ENCODE measurements around the gene OR4D9.

OR4D9 gene

GRCh38 chr11:59556917-59557348 is 45.6 kb downstream of the OR4D9 start:
- no peaks in the 10 kb centered on the region for H3K9me3 Mint-ChIP-seq (ENCODE audit: low read depth)
- peak overlapping the region; percentile 93 for H3K27ac Mint-ChIP-seq
- no peaks in the 10 kb centered on the region for H3K36me3 Mint-ChIP-seq
- peaks cover 45% of the 10 kb centered on the region for H3K4me1 Mint-ChIP-seq (ENCODE audit: low read depth)
- no peaks in the 10 kb centered on the region for H3K27me3 Mint-ChIP-seq
- peak overlapping the region; percentile 85 for H3K4me3 Mint-ChIP-seq

DNA sequence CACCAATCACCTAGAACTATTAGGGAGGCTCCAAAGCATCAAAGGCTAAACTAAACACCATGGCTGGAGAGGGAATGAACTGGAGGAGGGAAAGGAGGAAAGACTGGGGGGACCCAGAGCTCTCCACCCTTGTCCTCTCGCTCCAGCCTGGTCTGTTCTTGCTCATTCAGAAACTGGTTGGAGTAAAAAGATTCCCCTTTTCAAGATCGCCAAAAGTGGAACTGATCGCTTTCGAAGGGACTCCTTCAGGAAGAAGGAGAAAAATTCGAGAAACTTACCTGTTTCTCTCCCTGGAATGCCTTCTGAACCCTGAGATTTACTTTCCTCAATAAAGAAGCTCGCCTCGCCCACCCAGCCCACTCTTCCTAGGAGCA is 46.9 kb downstream of the OR4D9 start:
- no peaks in the 10 kb centered on the region for H3K9me3 Mint-ChIP-seq (ENCODE audit: low read depth)
- no peak overlapping the region for H3K27ac Mint-ChIP-seq
- H3K36me3 Mint-ChIP-seq: no peaks in the 10 kb centered on the region
- no peaks in the 10 kb centered on the region for H3K27me3 Mint-ChIP-seq
- H3K4me3 Mint-ChIP-seq: peak overlapping the region; percentile 27
- H3K4me1 Mint-ChIP-seq (ENCODE audit: low read depth): peaks cover 49% of the 10 kb centered on the region

- Mint-ChIP-seq H3K9me3 (ENCODE audit: low read depth) (no peaks in the 10 kb centered on the region), H3K36me3 (no peaks in the 10 kb centered on the region), H3K4me1 (ENCODE audit: low read depth) (peaks cover 50% of the 10 kb centered on the region), H3K27ac (peak overlapping the region; percentile 99), H3K4me3 (peak overlapping the region; percentile 95), H3K27me3 (no peaks in the 10 kb centered on the region)
Measured at GRCh38 chr11:59559886-59560285, 48.5 kb downstream of the OR4D9 start.

DNA sequence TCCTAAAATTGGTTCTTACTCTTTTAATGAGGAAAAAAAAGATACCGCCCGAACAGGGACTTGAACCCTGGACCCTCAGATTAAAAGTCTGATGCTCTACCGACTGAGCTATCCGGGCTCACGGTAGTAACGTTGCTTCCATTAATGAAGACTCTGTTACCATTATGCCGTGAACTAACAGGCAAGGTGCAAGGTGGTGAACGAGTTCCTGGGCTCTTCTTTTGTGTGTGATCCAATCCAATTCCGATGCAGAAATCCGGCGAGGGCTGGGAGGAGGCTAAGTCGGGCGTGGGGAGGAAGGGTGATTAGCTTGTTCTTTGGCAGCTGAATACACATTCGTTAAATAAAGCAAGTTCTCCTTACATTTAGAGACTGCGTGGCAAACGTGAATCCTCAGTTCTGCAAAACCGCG is 49.0 kb downstream of the OR4D9 start:
- Mint-ChIP-seq H3K27ac (peak overlapping the region; percentile 99), H3K27me3 (no peaks in the 10 kb centered on the region), H3K9me3 (ENCODE audit: low read depth) (no peaks in the 10 kb centered on the region), H3K4me1 (ENCODE audit: low read depth) (peaks cover 49% of the 10 kb centered on the region), H3K36me3 (no peaks in the 10 kb centered on the region), H3K4me3 (peak overlapping the region; percentile 95)

- no peaks in the 10 kb centered on the region for H3K9me3 Mint-ChIP-seq (ENCODE audit: low read depth)
- H3K4me1 Mint-ChIP-seq (ENCODE audit: low read depth): peaks cover 44% of the 10 kb centered on the region
- no peaks in the 10 kb centered on the region for H3K27me3 Mint-ChIP-seq
- peak overlapping the region; percentile 95 for H3K4me3 Mint-ChIP-seq
- peak overlapping the region; percentile 99 for H3K27ac Mint-ChIP-seq
- no peaks in the 10 kb centered on the region for H3K36me3 Mint-ChIP-seq
Measured at GRCh38 chr11:59560702-59561473, 49.5 kb downstream of the OR4D9 start.

GRCh38 chr11:59562292-59562691 is 51.0 kb downstream of the OR4D9 start:
- Mint-ChIP-seq H3K9me3 (ENCODE audit: low read depth) (no peaks in the 10 kb centered on the region), H3K4me3 (peak overlapping the region; percentile 32), H3K27ac (no peak overlapping the region), H3K27me3 (no peaks in the 10 kb centered on the region), H3K4me1 (ENCODE audit: low read depth) (peaks cover 33% of the 10 kb centered on the region), H3K36me3 (no peaks in the 10 kb centered on the region)
